Measurements from ENCODE around the gene F10. TPM values are rescaled to one million over a fixed set of nuclear protein-coding genes. Genes with fewer than 3 reads are reported as not detected.
"Not testable (repeated sequence)": the region's sequence is repeated elsewhere in the genome, so short reads cannot be mapped to it uniquely, and the experiment has no call there.

The F10 gene
- total RNA-seq, 1 experiment from 2014 or later, result not detected

GRCh38 chr13:113096052-113096744 lies 26.4 kb upstream of the F10 start:
- in situ Hi-C loops (cut with HindIII; ENCODE audit: low pct_unique_long_range_greater_than_20kb, low sequenced_read_pairs), result no loop called here
- no peak for DNase-seq (ENCODE audit: low read depth)

- in situ Hi-C loops (cut with HindIII; ENCODE audit: low pct_unique_long_range_greater_than_20kb, low sequenced_read_pairs), result no loop called here
- no peak for DNase-seq (ENCODE audit: low read depth)
Measured at GRCh38 chr13:113096745-113097305, 25.8 kb upstream of the F10 start.

- no peak for DNase-seq (ENCODE audit: low read depth)
- in situ Hi-C loops (cut with HindIII; ENCODE audit: low pct_unique_long_range_greater_than_20kb, low sequenced_read_pairs), result no loop called here
Measured at GRCh38 chr13:113097651-113098050, 24.9 kb upstream of the F10 start.

- DNase-seq (ENCODE audit: low read depth), result no peak
- in situ Hi-C loops (cut with HindIII; ENCODE audit: low pct_unique_long_range_greater_than_20kb, low sequenced_read_pairs), result no loop called here
Measured at GRCh38 chr13:113098162-113098732, 24.4 kb upstream of the F10 start.

GRCh38 chr13:113099142-113099541 lies 23.5 kb upstream of the F10 start:
- DNase-seq (ENCODE audit: low read depth), result no peak
- in situ Hi-C loops (cut with HindIII; ENCODE audit: low pct_unique_long_range_greater_than_20kb, low sequenced_read_pairs), result no loop called here

GRCh38 chr13:113102302-113102701 lies 20.3 kb upstream of the F10 start:
- in situ Hi-C loops (cut with HindIII; ENCODE audit: low pct_unique_long_range_greater_than_20kb, low sequenced_read_pairs); DNase-seq (ENCODE audit: low read depth): not testable (repeated sequence)

GRCh38 chr13:113102727-113103126 lies 19.9 kb upstream of the F10 start:
- in situ Hi-C loops (cut with HindIII; ENCODE audit: low pct_unique_long_range_greater_than_20kb, low sequenced_read_pairs), result no loop called here

GRCh38 chr13:113103646-113104045 lies 19.0 kb upstream of the F10 start:
- no peak for DNase-seq (ENCODE audit: low read depth)
- in situ Hi-C loops (cut with HindIII; ENCODE audit: low pct_unique_long_range_greater_than_20kb, low sequenced_read_pairs), result no loop called here

More at GRCh38 chr13:113102727-113103126, 19.9 kb upstream of the F10 start:
- no peak for DNase-seq (ENCODE audit: low read depth)

GRCh38 chr13:113105032-113105920 lies 17.3 kb upstream of the F10 start, which contains the start of gene F7:
Gene F7 (plus strand): TSS chr13:113105791. CDS start chr13:113105842, 51 bp downstream.
- in situ Hi-C loops (cut with HindIII; ENCODE audit: low pct_unique_long_range_greater_than_20kb, low sequenced_read_pairs), result no loop called here
- DNase-seq (ENCODE audit: low read depth), result no peak

- DNase-seq (ENCODE audit: low read depth), result no peak
- in situ Hi-C loops (cut with HindIII; ENCODE audit: low pct_unique_long_range_greater_than_20kb, low sequenced_read_pairs), result no loop called here
Measured at GRCh38 chr13:113105921-113106452, 16.6 kb upstream of the F10 start.

GRCh38 chr13:113106711-113107351 lies 15.8 kb upstream of the F10 start:
- no peak for DNase-seq (ENCODE audit: low read depth)
- in situ Hi-C loops (cut with HindIII; ENCODE audit: low pct_unique_long_range_greater_than_20kb, low sequenced_read_pairs), result no loop called here

GRCh38 chr13:113108521-113108920 lies 14.1 kb upstream of the F10 start:
- in situ Hi-C loops (cut with HindIII; ENCODE audit: low pct_unique_long_range_greater_than_20kb, low sequenced_read_pairs); DNase-seq (ENCODE audit: low read depth): not testable (repeated sequence)

GRCh38 chr13:113109151-113110047 lies 13.2 kb upstream of the F10 start:
- DNase-seq (ENCODE audit: low read depth), result no peak
- in situ Hi-C loops (cut with HindIII; ENCODE audit: low pct_unique_long_range_greater_than_20kb, low sequenced_read_pairs), result no loop called here

- in situ Hi-C loops (cut with HindIII; ENCODE audit: low pct_unique_long_range_greater_than_20kb, low sequenced_read_pairs), result no loop called here
- no peak for DNase-seq (ENCODE audit: low read depth)
Measured at GRCh38 chr13:113110048-113110851, 12.3 kb upstream of the F10 start.

GRCh38 chr13:113110852-113111315 lies 11.7 kb upstream of the F10 start:
- in situ Hi-C loops (cut with HindIII; ENCODE audit: low pct_unique_long_range_greater_than_20kb, low sequenced_read_pairs), result no loop called here
- no peak for DNase-seq (ENCODE audit: low read depth)

GRCh38 chr13:113111821-113112220 lies 10.8 kb upstream of the F10 start:
- in situ Hi-C loops (cut with HindIII; ENCODE audit: low pct_unique_long_range_greater_than_20kb, low sequenced_read_pairs); DNase-seq (ENCODE audit: low read depth): not testable (repeated sequence)
